WTC11 (cell line): Measurements from ENCODE around the gene CLCN4.

Experiments
- CTCF ChIP-seq: fragments of 200-600 bp; IDR thresholded peaks from 2 replicates; pipeline ENCODE4 v1.8.0; 2022; ENCODE audit warnings: antibody characterized with exemption
- FOXP4 ChIP-seq: sonication (generic); formaldehyde crosslinking; IDR thresholded peaks from 2 replicates; pipeline ENCODE4 v1.8.0; 2022; ENCODE audit warnings: mild to moderate bottlenecking, missing genetic modification reagents

DNA sequence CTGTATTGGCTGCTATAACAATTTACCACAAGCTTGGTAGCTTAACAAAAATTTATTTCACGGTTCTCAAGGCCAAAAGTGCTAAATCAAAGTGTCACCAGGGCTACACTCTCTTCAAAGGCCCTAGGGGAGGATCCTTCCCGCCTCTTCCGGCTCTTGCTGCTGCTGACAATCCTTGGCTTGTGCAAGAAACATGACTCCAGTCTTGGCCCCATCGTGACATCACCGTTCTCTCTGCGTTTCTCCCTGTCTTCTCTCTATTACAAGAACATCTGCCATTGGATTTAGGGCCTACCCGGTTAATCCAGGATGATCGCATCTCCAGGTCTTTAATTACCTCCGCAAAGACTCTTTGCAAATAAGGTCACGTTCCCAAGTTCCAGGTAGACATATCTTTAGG, 10.4 kb upstream of the CLCN4 start:
- TF ChIP-seq FOXP4 (CRISPR knock-in tag) (no peak), CTCF (no peak)
